H9 (cell line): ENCODE results near the gene PTPN22. TPM values are rescaled to one million over a fixed set of nuclear protein-coding genes. Genes with fewer than 3 reads are reported as not detected.

ENCODE experiments used
- DNase-seq: peaks from one replicate; pipeline ENCODE4 v3.0.0-alpha.2; 2017
- H2AFZ ChIP-seq: one replicate; pipeline ENCODE4 v1.6.1; 2013; ENCODE audit warnings: mild to moderate bottlenecking, low read length, control low read depth, moderate library complexity
- H2AK5ac ChIP-seq: 2 replicates; pipeline ENCODE4 v1.6.1; 2013; ENCODE audit warnings: low read length, control low read depth, mixed read lengths; ENCODE audit not compliant: insufficient read length
- H2BK120ac ChIP-seq: one replicate; pipeline ENCODE4 v1.6.1; 2013; ENCODE audit warnings: low read depth, mild to moderate bottlenecking, low read length, control low read depth, inconsistent platforms; ENCODE audit not compliant: poor library complexity, severe bottlenecking
- H2BK12ac ChIP-seq: 2 replicates; pipeline ENCODE4 v1.6.1; 2013; ENCODE audit warnings: low read length, control low read depth, mixed read lengths, low read depth; ENCODE audit not compliant: insufficient read length
- H2BK15ac ChIP-seq: 2 replicates; pipeline ENCODE4 v1.6.1; 2013; ENCODE audit warnings: low read depth, low read length, control low read depth
- H2BK20ac ChIP-seq: one replicate; pipeline ENCODE4 v1.6.1; 2013; ENCODE audit warnings: low read depth, mild to moderate bottlenecking, low read length, control low read depth, inconsistent platforms; ENCODE audit not compliant: poor library complexity, severe bottlenecking
- H2BK5ac ChIP-seq: 2 replicates; pipeline ENCODE4 v1.6.1; 2013; ENCODE audit warnings: low read length, control low read depth, mixed read lengths; ENCODE audit not compliant: insufficient read length
- H3K14ac ChIP-seq: 2 replicates; pipeline ENCODE4 v1.6.1; 2013; ENCODE audit warnings: low read length, control low read depth; ENCODE audit not compliant: insufficient read depth
- H3K18ac ChIP-seq: 2 replicates; pipeline ENCODE4 v1.6.1; 2013; ENCODE audit warnings: low read depth, mild to moderate bottlenecking, mixed read lengths, low read length, control low read depth; ENCODE audit not compliant: insufficient read length
- H3K23ac ChIP-seq: 2 replicates; pipeline ENCODE4 v1.6.1; 2013; ENCODE audit warnings: low read length, control low read depth, mixed read lengths, low read depth; ENCODE audit not compliant: insufficient read length
- H3K23me2 ChIP-seq: 2 replicates; pipeline ENCODE4 v1.6.1; 2013; ENCODE audit warnings: low read depth, mild to moderate bottlenecking, mixed read lengths, low read length, control low read depth; ENCODE audit not compliant: insufficient read length, poor library complexity, severe bottlenecking
- H3K27ac ChIP-seq: 2 replicates; pipeline ENCODE4 v1.5.1; 2013; ENCODE audit warnings: low read length, control low read depth, mixed read lengths, low read depth; ENCODE audit not compliant: insufficient read length
- H3K27me3 ChIP-seq: 2 replicates; pipeline ENCODE4 v1.6.1; 2013; ENCODE audit warnings: low read length, control low read depth, inconsistent platforms; ENCODE audit not compliant: insufficient read depth
- H3K4ac ChIP-seq: 2 replicates; pipeline ENCODE4 v1.6.1; 2013; ENCODE audit warnings: low read depth, mild to moderate bottlenecking, control low read depth, inconsistent platforms, low read length, moderate library complexity
- H3K4me1 ChIP-seq: 2 replicates; pipeline ENCODE4 v1.6.1; 2013; ENCODE audit warnings: low read length, control low read depth, inconsistent platforms; ENCODE audit not compliant: insufficient read depth
- H3K4me2 ChIP-seq: 2 replicates; pipeline ENCODE4 v1.6.1; 2013; ENCODE audit warnings: low read length, control low read depth, mixed read lengths; ENCODE audit not compliant: insufficient read length, insufficient read depth
- H3K56ac ChIP-seq: 2 replicates; pipeline ENCODE4 v1.6.1; 2013; ENCODE audit warnings: low read depth, mild to moderate bottlenecking, mixed read lengths, low read length, control low read depth; ENCODE audit not compliant: insufficient read length
- H3K79me1 ChIP-seq: 2 replicates; pipeline ENCODE4 v1.6.1; 2013; ENCODE audit warnings: low read depth, mild to moderate bottlenecking, moderate library complexity, low read length, control low read depth, inconsistent platforms; ENCODE audit not compliant: insufficient read depth, poor library complexity, severe bottlenecking
- H3K79me2 ChIP-seq: 2 replicates; pipeline ENCODE4 v1.6.1; 2013; ENCODE audit warnings: low read length, control low read depth, inconsistent platforms; ENCODE audit not compliant: insufficient read depth
- H3K9ac ChIP-seq: 2 replicates; pipeline ENCODE4 v1.6.1; 2013; ENCODE audit warnings: low read length, control low read depth, mixed read lengths; ENCODE audit not compliant: insufficient read length; ENCODE audit errors: extremely low read depth
- H3K9me3 ChIP-seq: one replicate; pipeline ENCODE4 v1.6.1; 2013; ENCODE audit warnings: low read depth, low read length, inconsistent platforms; ENCODE audit not compliant: control insufficient read depth
- H3T11ph ChIP-seq: one replicate; pipeline ENCODE4 v1.6.1; 2013; ENCODE audit warnings: mild to moderate bottlenecking, low read length, control low read depth, inconsistent platforms
- H4K20me1 ChIP-seq: one replicate; pipeline ENCODE4 v1.6.1; 2013; ENCODE audit not compliant: control insufficient read depth, insufficient read length, insufficient read depth
- H4K5ac ChIP-seq: 2 replicates; pipeline ENCODE4 v1.6.1; 2013; ENCODE audit warnings: low read depth, mild to moderate bottlenecking, mixed read lengths, low read length, control low read depth; ENCODE audit not compliant: insufficient read length
- H4K8ac ChIP-seq: replicated peaks from 2 replicates; pipeline ENCODE4 v1.6.1; 2013; ENCODE audit warnings: low read length, control low read depth, mixed read lengths, low read depth; ENCODE audit not compliant: insufficient read length
- H4K91ac ChIP-seq: 2 replicates; pipeline ENCODE4 v1.6.1; 2013; ENCODE audit warnings: low read depth, mild to moderate bottlenecking, moderate library complexity, mixed read lengths, low read length, control low read depth; ENCODE audit not compliant: insufficient read length
- H3K27ac Mint-ChIP-seq, 3 experiments: 2 replicates in 2 of 3; 3 replicates in 1 of 3; pipeline ENCODE4 v1.8.0; 2020 to 2021; ENCODE audit warnings: mixed read lengths in 3 of 3, mild to moderate bottlenecking in 1 of 3, moderate library complexity in 1 of 3
- H3K27me3 Mint-ChIP-seq: 2 replicates; pipeline ENCODE4 v1.8.0; 2021; ENCODE audit warnings: low read depth, mild to moderate bottlenecking, moderate library complexity, mixed read lengths
- H3K36me3 Mint-ChIP-seq, 3 experiments: 2 replicates in 2 of 3; 3 replicates in 1 of 3; pipeline ENCODE4 v1.8.0; 2020 to 2021; ENCODE audit warnings: low read depth in 3 of 3, mixed read lengths in 3 of 3; ENCODE audit not compliant: insufficient read depth in 1 of 3
- H3K4me1 Mint-ChIP-seq, 2 experiments: 2 replicates each; pipeline ENCODE4 v1.8.0; 2020; ENCODE audit warnings: mixed read lengths in 2 of 2
- H3K4me3 Mint-ChIP-seq, 2 experiments: 2 replicates in 1 of 2; 3 replicates in 1 of 2; pipeline ENCODE4 v1.8.0; 2020 to 2021; ENCODE audit warnings: mild to moderate bottlenecking in 2 of 2, mixed read lengths in 2 of 2, moderate library complexity in 1 of 2
- H3K9me3 Mint-ChIP-seq, 2 experiments: 2 replicates in 1 of 2; 3 replicates in 1 of 2; pipeline ENCODE4 v1.8.0; 2020; ENCODE audit warnings: mild to moderate bottlenecking in 2 of 2, mixed read lengths in 2 of 2, moderate library complexity in 1 of 2
- CTCF ChIP-seq: fragments of 200-600 bp; sonication (generic); conservative IDR thresholded peaks from 3 replicates; pipeline ENCODE4 v1.8.0; 2021; ENCODE audit warnings: antibody characterized with exemption, mild to moderate bottlenecking
- WGBS: extraction: QIAGEN DNeasy Blood & Tissue Kit; methylation state at CpG from one replicate; pipeline ENCODE4 v1.1.7; 2013; ENCODE audit warnings: missing lambda C conversion rate, low lambda C conversion rate, mixed read lengths; ENCODE audit not compliant: insufficient read length; ENCODE audit errors: extremely low coverage; 5-methylcytosine and 5-hydroxymethylcytosine counted together
- total RNA-seq: library from RNA; stranded (reverse); gene quantifications from 2 replicates; pipeline ENCODE4 v1.2.1, GENCODE V29; 2021

PTPN22 gene
- total RNA-seq, 1 experiment from 2014 or later, result not detected

- WGBS, result no CpG with 5 or more reads among the region's 3 CpGs
- no peaks in the 10 kb centered on the region for H4K20me1 ChIP-seq
These were observed 69.0 kb downstream of the PTPN22 start for GRCh38 chr1:113802367-113803007.

More at GRCh38 chr1:113802367-113803007, 69.0 kb downstream of the PTPN22 start:
- Histone ChIP-seq H2AFZ (no peak overlapping the region), H3K14ac (no peak overlapping the region), H3T11ph (no peak overlapping the region), H3K79me1 (peaks cover 11% of the 10 kb centered on the region), H3K4me1 (no peaks in the 10 kb centered on the region), H3K23ac (no peak overlapping the region), H2BK120ac (no peak overlapping the region), H3K9ac (no peak overlapping the region), H2BK15ac (no peak overlapping the region), H2BK5ac (no peak overlapping the region), H3K4me2 (no peak overlapping the region), H3K79me2 (peaks cover 2% of the 10 kb centered on the region; the same call in 1 of the 2 replicates), H3K4ac (no peak overlapping the region), H2BK20ac (no peak overlapping the region), H3K27me3 (no peaks in the 10 kb centered on the region), H3K9me3 (no peaks in the 10 kb centered on the region), H4K91ac (no peak overlapping the region), H2AK5ac (no peak overlapping the region), H4K5ac (no peak overlapping the region), H2BK12ac (no peak overlapping the region), H3K23me2 (no peaks in the 10 kb centered on the region), H4K8ac (no peak overlapping the region), H3K18ac (no peak overlapping the region), H3K27ac (no peak overlapping the region), H3K56ac (no peak overlapping the region)
- no peak overlapping the region for H3K4me3 Mint-ChIP-seq
- no peak for TF ChIP-seq CTCF
- peaks cover 8% of the 10 kb centered on the region in 2 experiments for H3K4me1 Mint-ChIP-seq
- no peaks in the 10 kb centered on the region for H3K9me3 Mint-ChIP-seq
- no peak for DNase-seq
- no peak overlapping the region for H3K27ac Mint-ChIP-seq
- no peaks in the 10 kb centered on the region for H3K27me3 Mint-ChIP-seq
- peaks cover 2 to 16% (median 12%) of the 10 kb centered on the region in 3 experiments; a peak in 5 of 7 replicates for H3K36me3 Mint-ChIP-seq
